GM18868 (cell line): Measurements from ENCODE around the gene TEX50.
"Not testable (repeated sequence)": the region's sequence is repeated elsewhere in the genome, so short reads cannot be mapped to it uniquely, and the experiment has no call there.

ENCODE experiments used
- ATAC-seq: cut with Tn5 transposase; IDR thresholded peaks from one replicate; pipeline ENCODE4 v1.9.1; 2021; ENCODE audit warnings: mild to moderate bottlenecking, moderate library complexity; ENCODE audit not compliant: unreplicated experiment

Gene TEX50

GRCh38 chr1:173635116-173635515 lies at the start of gene TEX50:
TSS of gene TEX50 (plus strand) at chr1:173635338. CDS start at chr1:173635522, 184 bp downstream.
- ATAC-seq = no peak

- no peak for ATAC-seq
These were observed 44.6 kb upstream of the TEX50 start for GRCh38 chr1:173590557-173590956.

GRCh38 chr1:173591138-173591537 lies 44.0 kb upstream of the TEX50 start:
- not testable (repeated sequence) for ATAC-seq

- no peak for ATAC-seq
These were observed 38.9 kb upstream of the TEX50 start for GRCh38 chr1:173596097-173596825.

- peak; percentile 93 for ATAC-seq
These were observed 33.5 kb upstream of the TEX50 start for GRCh38 chr1:173601588-173601987.

GRCh38 chr1:173603056-173603591 lies 32.0 kb upstream of the TEX50 start, which contains the start of gene SLC9C2:
TSS of gene SLC9C2 (minus strand) at chr1:173603072. CDS start at chr1:173601776, 1,296 bp downstream.
- no peak for ATAC-seq

- ATAC-seq = no peak
These were observed 26.5 kb upstream of the TEX50 start for GRCh38 chr1:173608503-173609216.

- ATAC-seq = not testable (repeated sequence)
These were observed 22.1 kb upstream of the TEX50 start for GRCh38 chr1:173613086-173613485.

- ATAC-seq = no peak
These were observed 18.3 kb upstream of the TEX50 start for GRCh38 chr1:173616859-173617258.

- no peak for ATAC-seq
These were observed 7.9 kb upstream of the TEX50 start for GRCh38 chr1:173627269-173627668.

GRCh38 chr1:173628888-173629287 lies 6.2 kb upstream of the TEX50 start:
- ATAC-seq = no peak

GRCh38 chr1:173637236-173638042 lies 2.3 kb downstream of the TEX50 start:
- not testable (repeated sequence) for ATAC-seq

GRCh38 chr1:173638043-173639021 lies 3.2 kb downstream of the TEX50 start:
- no peak for ATAC-seq

GRCh38 chr1:173639102-173639501 lies 4.0 kb downstream of the TEX50 start:
- no peak for ATAC-seq

- ATAC-seq = not testable (repeated sequence)
These were observed 7.5 kb downstream of the TEX50 start for GRCh38 chr1:173642450-173643139.

- ATAC-seq = no peak
These were observed 11.5 kb downstream of the TEX50 start for GRCh38 chr1:173646656-173647055.

- ATAC-seq = no peak
These were observed 13.9 kb downstream of the TEX50 start for GRCh38 chr1:173648880-173649605.

- ATAC-seq = no peak
These were observed 25.2 kb downstream of the TEX50 start for GRCh38 chr1:173660306-173660705.

- ATAC-seq = no peak
These were observed 26.1 kb downstream of the TEX50 start for GRCh38 chr1:173661271-173661670.
